GM19452 (cell line): ENCODE data around the gene CEP43.
A peak's percentile ranks its signal among the peaks of the same experiment; 100 is the strongest.

ENCODE experiments used
- ATAC-seq: cut with Tn5 transposase; IDR thresholded peaks from one replicate; pipeline ENCODE4 v1.9.1; 2021; ENCODE audit not compliant: unreplicated experiment

The CEP43 gene

GRCh38 chr6:166960609-166960978, 38.6 kb upstream of the CEP43 start:
- no peak for ATAC-seq

GRCh38 chr6:166966268-166966667, 32.9 kb upstream of the CEP43 start:
- no peak for ATAC-seq

GRCh38 chr6:166969390-166970002, 29.7 kb upstream of the CEP43 start:
- no peak for ATAC-seq

- ATAC-seq, result no peak
These were observed 29.1 kb upstream of the CEP43 start for GRCh38 chr6:166970091-166970490.

- no peak for ATAC-seq
These were observed 28.4 kb upstream of the CEP43 start for GRCh38 chr6:166970776-166971175.

- ATAC-seq, result no peak
These were observed 27.9 kb upstream of the CEP43 start for GRCh38 chr6:166971271-166971670.

GRCh38 chr6:166972101-166972500, 27.1 kb upstream of the CEP43 start:
- ATAC-seq, result no peak

- no peak for ATAC-seq
These were observed 22.6 kb upstream of the CEP43 start for GRCh38 chr6:166976636-166977035.

GRCh38 chr6:166977621-166978525, 21.3 kb upstream of the CEP43 start:
- ATAC-seq, result no peak

- no peak for ATAC-seq
These were observed 18.5 kb upstream of the CEP43 start for GRCh38 chr6:166980738-166981137.

GRCh38 chr6:166987448-166987847, 11.7 kb upstream of the CEP43 start:
- ATAC-seq, result no peak

GRCh38 chr6:166987930-166988329, 11.3 kb upstream of the CEP43 start:
- no peak for ATAC-seq

- no peak for ATAC-seq
These were observed 10.5 kb upstream of the CEP43 start for GRCh38 chr6:166988674-166989201.

- ATAC-seq, result no peak
These were observed 9.7 kb upstream of the CEP43 start for GRCh38 chr6:166989427-166990032.

GRCh38 chr6:166996406-166996805, 2.8 kb upstream of the CEP43 start:
- ATAC-seq, result no peak

- ATAC-seq, result no peak
These were observed 1.8 kb upstream of the CEP43 start for GRCh38 chr6:166997348-166997747.

- ATAC-seq, result peak; percentile 30
These were observed 1.4 kb upstream of the CEP43 start for GRCh38 chr6:166997768-166998255.

GRCh38 chr6:166998256-166999144, 697 bp upstream of the CEP43 start:
- ATAC-seq, result peak; percentile 3

GRCh38 chr6:166999884-167000253, 672 bp downstream of the CEP43 start:
- no peak for ATAC-seq

GRCh38 chr6:167000759-167001158, 1.6 kb downstream of the CEP43 start:
- ATAC-seq, result no peak
